GM12878 (cell line): ENCODE data around the gene HNRNPR. TPM values are rescaled to one million over a fixed set of nuclear protein-coding genes. Genes with fewer than 3 reads are reported as not detected.
"Not testable (repeated sequence)": the region's sequence is repeated elsewhere in the genome, so short reads cannot be mapped to it uniquely, and the experiment has no call there.

ENCODE experiments used
- ATAC-seq: fragments of 200-7000 bp; cut with Tn5 transposase; 3 replicates; pipeline ENCODE4 v1.9.1; 2020; ENCODE audit warnings: mild to moderate bottlenecking, moderate library complexity
- BruUV-seq: library from RNA; stranded (reverse); fragments of 400-500 nt; replicated peaks from 2 replicates; lab custom pipeline; 2021; lab: Mats Ljungman, UMichigan
- CTCF ChIA-PET: fragments of 300-600 bp; sonication (Branson Sonifier 250); formaldehyde crosslinking; extraction: SDS; loops from one replicate; lab custom pipeline; 2021; ENCODE audit warnings: inconsistent platforms; lab: Yijun Ruan, JAX
- POLR2A ChIA-PET: fragments of 350-600 bp; formaldehyde crosslinking; extraction: SDS; loops from one replicate; lab custom pipeline; 2021; ENCODE audit warnings: inconsistent platforms; lab: Charles Lee
- RAD21 ChIA-PET: fragments of 300-600 bp; sonication (Branson Sonifier 250); formaldehyde crosslinking; loops from one replicate; lab custom pipeline; 2023; ENCODE audit warnings: antibody characterized with exemption; ENCODE audit not compliant: unreplicated experiment; lab: Charles Lee
- SMC1A ChIA-PET: fragments of 300-600 bp; sonication (Branson Sonifier 250); formaldehyde crosslinking; loops from one replicate; lab custom pipeline; 2023; ENCODE audit not compliant: unreplicated experiment, uncharacterized antibody; lab: Charles Lee
- DNase-seq: peaks from one replicate; pipeline ENCODE4 v3.0.0-alpha.2; 2011; ENCODE audit warnings: low read depth, low spot score
- FAIRE-seq: peaks from 3 replicates; lab custom pipeline; 2011; peaks lifted over from hg19 to GRCh38; lab: Jason Lieb, UNC
- H2AFZ ChIP-seq: 2 replicates; pipeline ENCODE4 v1.6.0; 2011; ENCODE audit warnings: low read depth, low read length, control low read depth; ENCODE audit not compliant: control insufficient read depth
- H3K27ac ChIP-seq: 2 replicates; pipeline ENCODE4 v1.5.1; 2011; ENCODE audit warnings: control low read depth; ENCODE audit not compliant: control insufficient read depth, insufficient read depth
- H3K27me3 ChIP-seq, 2 experiments: replicated peaks in 1 of 2; 2 replicates each; pipeline versions ENCODE4 v1.6.0 to v1.6.1; 2011; ENCODE audit warnings: low read length in 1 of 2; ENCODE audit not compliant: control insufficient read depth in 2 of 2, insufficient read depth in 2 of 2
- H3K36me3 ChIP-seq, 2 experiments: 2 replicates each; pipeline ENCODE4 v1.5.1; 2011; ENCODE audit warnings: low read length in 1 of 2; ENCODE audit not compliant: control insufficient read depth in 2 of 2, insufficient read depth in 2 of 2
- H3K4me1 ChIP-seq: 2 replicates; pipeline ENCODE4 v1.6.1; 2011; ENCODE audit warnings: mild to moderate bottlenecking, low read length, moderate library complexity, mixed read lengths; ENCODE audit not compliant: control insufficient read depth, insufficient read depth
- H3K4me2 ChIP-seq: 2 replicates; pipeline ENCODE4 v1.6.0; 2011; ENCODE audit warnings: control low read depth; ENCODE audit not compliant: control insufficient read depth, insufficient read depth
- H3K4me3 ChIP-seq: fragments of 200-600 bp; sonication (generic); 2 replicates; pipeline ENCODE4 v1.5.1; 2016
- H3K79me2 ChIP-seq: 2 replicates; pipeline ENCODE4 v1.6.0; 2011; ENCODE audit warnings: low read length; ENCODE audit not compliant: control insufficient read depth, insufficient read depth
- H3K9ac ChIP-seq: 2 replicates; pipeline ENCODE4 v1.8.0; 2011; ENCODE audit warnings: low read length, control low read depth, mixed read lengths; ENCODE audit not compliant: control insufficient read depth, insufficient read depth
- H3K9me3 ChIP-seq: replicated peaks from 3 replicates; pipeline ENCODE4 v1.5.1; 2011; ENCODE audit warnings: mild to moderate bottlenecking, low read length; ENCODE audit not compliant: control insufficient read depth, insufficient read depth
- H4K20me1 ChIP-seq: 2 replicates; pipeline ENCODE4 v1.6.0; 2011; ENCODE audit not compliant: control insufficient read depth, insufficient read depth
- BMI1 ChIP-seq: fragments of 450-650 bp; IDR thresholded peaks from 2 replicates; pipeline ENCODE4 v1.6.1; 2016; ENCODE audit warnings: mild to moderate bottlenecking, moderate library complexity, borderline replicate concordance
- EZH2 ChIP-seq: IDR thresholded peaks from 2 replicates; pipeline ENCODE4 v1.6.1; 2012; ENCODE audit warnings: low read depth, mild to moderate bottlenecking, control low read depth, inconsistent platforms, low read length, borderline replicate concordance; ENCODE audit not compliant: control insufficient read depth
- GABPA ChIP-seq: IDR thresholded peaks from 2 replicates; pipeline ENCODE4 v1.6.1; 2014; ENCODE audit warnings: antibody characterized with exemption, low read depth, mild to moderate bottlenecking, inconsistent platforms
- HDAC2 ChIP-seq: fragments of 200-600 bp; sonication (generic); IDR thresholded peaks from 2 replicates; pipeline ENCODE4 v1.6.1; 2017
- PAX5 ChIP-seq: IDR thresholded peaks from 2 replicates; pipeline ENCODE4 v1.6.1; 2011; ENCODE audit warnings: low read depth, low read length, borderline replicate concordance
- RAD51 ChIP-seq: fragments of 450-650 bp; IDR thresholded peaks from 2 replicates; pipeline ENCODE4 v1.6.1; 2016; ENCODE audit warnings: moderate library complexity, mild to moderate bottlenecking, inconsistent platforms
- RFX5 ChIP-seq: IDR thresholded peaks from 2 replicates; pipeline ENCODE4 v1.6.1; 2011; ENCODE audit warnings: low read depth, low read length, improper control_type of control experiment
- SIN3A ChIP-seq: IDR thresholded peaks from 2 replicates; pipeline ENCODE4 v1.6.1; 2012; ENCODE audit warnings: low read depth, low read length, improper control_type of control experiment
- SMAD1 ChIP-seq: fragments of 450-650 bp; IDR thresholded peaks from 2 replicates; pipeline ENCODE4 v1.6.1; 2018; ENCODE audit warnings: mild to moderate bottlenecking, low read depth; ENCODE audit not compliant: partially characterized antibody
- SUZ12 ChIP-seq: fragments of 200-600 bp; sonication (generic); IDR thresholded peaks from one replicate; pipeline ENCODE4 v1.6.1; 2018; ENCODE audit warnings: antibody characterized with exemption, mild to moderate bottlenecking; ENCODE audit not compliant: unreplicated experiment
- YBX1 ChIP-seq: fragments of 450-650 bp; IDR thresholded peaks from 2 replicates; pipeline ENCODE4 v1.6.1; 2016; ENCODE audit warnings: antibody characterized with exemption
- ZBED1 ChIP-seq: IDR thresholded peaks from 2 replicates; pipeline ENCODE4 v1.6.1; 2016; ENCODE audit warnings: borderline replicate concordance
- WGBS: methylation state at CpG from one replicate; pipeline ENCODE4 v1.1.6; 2016; ENCODE audit warnings: low lambda C conversion rate; ENCODE audit not compliant: insufficient replicate concordance, insufficient coverage; ENCODE audit errors: missing lambda C conversion rate; 5-methylcytosine and 5-hydroxymethylcytosine counted together
- in situ Hi-C: fragments of 300-500 bp; cut with MboI; formaldehyde crosslinking; loops from 9 replicates; pipeline ENCODE4 v1.14.3; 2018; ENCODE audit warnings: mixed read lengths
- intact Hi-C: fragments of 100-400 bp; cut with micrococcal nuclease; formaldehyde crosslinking; loops from one replicate; pipeline ENCODE4 v1.14.2; 2022; ENCODE audit not compliant: unreplicated experiment
- polyA plus RNA-seq, 11 experiments: library from polyadenylated mRNA; depleted of rRNA in 4 of 11; unstranded in 6 of 11; stranded (reverse) in 5 of 11; fragments of >200 nt; fragmentation: Nextera tagmentation in 4 of 11; fragmentation: Illumina TruSeq in 1 of 11; extraction: Ambion mirVana in 4 of 11; extraction: Trizol in 1 of 11; gene quantifications; 1 replicate in 1 of 11; 2 replicates in 10 of 11; pipeline versions ENCODE4 v1.2.1 to v1.2.3, GENCODE V29; 2011 to 2016; ENCODE audit warnings: inconsistent platforms in 2 of 11, missing spikeins in 2 of 11, low read depth in 1 of 11
- total RNA-seq, 4 experiments: library from RNA; depleted of rRNA in 3 of 4; stranded (reverse); fragments of >200 nt in 3 of 4; fragmentation: Illumina TruSeq in 1 of 4; extraction: Trizol in 1 of 4; gene quantifications; 2 replicates each; pipeline versions ENCODE4 v1.2.1 to v1.2.3, GENCODE V29; 2013 to 2021
- TF ChIP-seq, protein P1 (sequence below): fragments of 450-650 bp; IDR thresholded peaks from 2 replicates; pipeline ENCODE4 v1.6.1; 2017; ENCODE audit warnings: borderline replicate concordance
- TF ChIP-seq, protein P2 (sequence below), 3 experiments: IDR thresholded peaks in 2 of 3; conservative IDR thresholded peaks in 1 of 3; 2 replicates each; pipeline ENCODE4 v1.5.1; 2011; ENCODE audit warnings: low read depth in 3 of 3, low read length in 3 of 3, mild to moderate bottlenecking in 3 of 3, control low read depth in 2 of 3, moderate library complexity in 2 of 3, inconsistent platforms in 1 of 3, mixed read lengths in 1 of 3; ENCODE audit not compliant: control insufficient read depth in 2 of 3, insufficient read depth in 1 of 3; ENCODE audit errors: extremely low read depth in 1 of 3

HNRNPR gene
- total and polyA plus RNA-seq, 10 of the 15 experiments (the other 5 are each of a cell fraction or from before 2014, with no cell fraction given): 80.5 to 280 (median 218) TPM

DNA sequence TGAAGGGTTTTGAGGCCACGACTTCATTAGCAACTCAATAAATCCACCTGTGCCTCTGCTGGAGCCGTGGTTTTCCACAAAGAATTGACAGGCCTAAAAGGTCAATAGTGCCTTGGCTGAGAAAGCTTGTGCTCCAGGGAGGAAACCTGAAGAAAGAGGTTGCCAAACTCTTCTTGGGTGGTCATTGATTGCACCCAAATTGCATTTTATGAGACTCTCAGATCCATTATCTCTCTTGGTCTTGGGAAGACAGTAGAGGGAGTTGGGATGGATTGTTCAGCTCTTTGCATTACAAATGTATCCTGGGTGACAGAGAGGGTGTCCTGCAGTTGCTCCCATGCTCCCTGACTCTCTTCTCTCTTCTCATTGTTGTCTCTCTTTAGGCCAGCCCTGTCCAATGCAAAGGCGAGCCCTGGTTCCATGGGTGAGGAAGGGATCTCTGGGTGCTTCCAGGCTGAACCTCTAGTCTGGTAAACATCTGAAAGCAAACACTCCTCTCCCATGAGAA, 80.7 kb downstream of the HNRNPR start:
- CTCF ChIA-PET: interaction anchor here (0.6 to 1.9 kb wide), 7 partner anchors 43 to 468 kb away, joined by 3 to 4 read pairs (median 3); no protein-coding TSS in a partner anchor
- WGBS: 0% methylated on average over 3 of the region's 3 CpGs
- in situ Hi-C loops: no loop called here

GRCh38 chr1:23258082-23258481, 86.0 kb downstream of the HNRNPR start:
- FAIRE-seq, RAD21 ChIA-PET, DNase-seq, H4K20me1 ChIP-seq, H3K9ac ChIP-seq, in situ Hi-C loops, H3K9me3 ChIP-seq, H3K27me3 ChIP-seq, intact Hi-C loops, H2AFZ ChIP-seq, ATAC-seq, BruUV-seq, H3K4me2 ChIP-seq, SMC1A ChIA-PET, H3K4me1 ChIP-seq, H3K36me3 ChIP-seq, H3K27ac ChIP-seq, H3K79me2 ChIP-seq, H3K4me3 ChIP-seq, POLR2A ChIA-PET: not testable (repeated sequence)
- CTCF ChIA-PET: interaction anchor here (0.5 kb wide), 1 partner anchor 15 kb away, joined by 3 read pairs; no protein-coding TSS in a partner anchor
- 0% methylated on average over 1 of the region's 2 CpGs for WGBS

More for the DNA sequence above, 80.7 kb downstream of the HNRNPR start:
- BruUV-seq: no TSS peak
- no peaks in the 10 kb centered on the region for H4K20me1 ChIP-seq
- H3K9ac ChIP-seq: no peak overlapping the region
- ChIA-PET SMC1A (interaction anchor here (0.7 to 1.9 kb wide), 3 partner anchors 9 to 286 kb away, joined by 3 to 4 read pairs (median 3); no protein-coding TSS in a partner anchor), RAD21 (no interaction called here)
- H3K36me3 ChIP-seq: no peaks in the 10 kb centered on the region
- FAIRE-seq (no peak), DNase-seq (no peak)
- H2AFZ ChIP-seq: no peak overlapping the region
- no peaks in the 10 kb centered on the region for H3K79me2 ChIP-seq
- no peaks in the 10 kb centered on the region for H3K4me1 ChIP-seq
- TF ChIP-seq YBX1 (no peak), BMI1 (no peak), PAX5 (no peak), SUZ12 (no peak), RFX5 (no peak), EZH2 (no peak), SIN3A (no peak), GABPA (no peak), ZBED1 (no peak), HDAC2 (no peak), SMAD1 (no peak), RAD51 (no peak)
- TF ChIP-seq, protein P1, sequence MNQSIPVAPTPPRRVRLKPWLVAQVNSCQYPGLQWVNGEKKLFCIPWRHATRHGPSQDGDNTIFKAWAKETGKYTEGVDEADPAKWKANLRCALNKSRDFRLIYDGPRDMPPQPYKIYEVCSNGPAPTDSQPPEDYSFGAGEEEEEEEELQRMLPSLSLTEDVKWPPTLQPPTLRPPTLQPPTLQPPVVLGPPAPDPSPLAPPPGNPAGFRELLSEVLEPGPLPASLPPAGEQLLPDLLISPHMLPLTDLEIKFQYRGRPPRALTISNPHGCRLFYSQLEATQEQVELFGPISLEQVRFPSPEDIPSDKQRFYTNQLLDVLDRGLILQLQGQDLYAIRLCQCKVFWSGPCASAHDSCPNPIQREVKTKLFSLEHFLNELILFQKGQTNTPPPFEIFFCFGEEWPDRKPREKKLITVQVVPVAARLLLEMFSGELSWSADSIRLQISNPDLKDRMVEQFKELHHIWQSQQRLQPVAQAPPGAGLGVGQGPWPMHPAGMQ: no peak
- TF ChIP-seq, protein P2, sequence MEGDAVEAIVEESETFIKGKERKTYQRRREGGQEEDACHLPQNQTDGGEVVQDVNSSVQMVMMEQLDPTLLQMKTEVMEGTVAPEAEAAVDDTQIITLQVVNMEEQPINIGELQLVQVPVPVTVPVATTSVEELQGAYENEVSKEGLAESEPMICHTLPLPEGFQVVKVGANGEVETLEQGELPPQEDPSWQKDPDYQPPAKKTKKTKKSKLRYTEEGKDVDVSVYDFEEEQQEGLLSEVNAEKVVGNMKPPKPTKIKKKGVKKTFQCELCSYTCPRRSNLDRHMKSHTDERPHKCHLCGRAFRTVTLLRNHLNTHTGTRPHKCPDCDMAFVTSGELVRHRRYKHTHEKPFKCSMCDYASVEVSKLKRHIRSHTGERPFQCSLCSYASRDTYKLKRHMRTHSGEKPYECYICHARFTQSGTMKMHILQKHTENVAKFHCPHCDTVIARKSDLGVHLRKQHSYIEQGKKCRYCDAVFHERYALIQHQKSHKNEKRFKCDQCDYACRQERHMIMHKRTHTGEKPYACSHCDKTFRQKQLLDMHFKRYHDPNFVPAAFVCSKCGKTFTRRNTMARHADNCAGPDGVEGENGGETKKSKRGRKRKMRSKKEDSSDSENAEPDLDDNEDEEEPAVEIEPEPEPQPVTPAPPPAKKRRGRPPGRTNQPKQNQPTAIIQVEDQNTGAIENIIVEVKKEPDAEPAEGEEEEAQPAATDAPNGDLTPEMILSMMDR (IDR thresholded peaks at IDR 0.05 in 2 of 3, conservative IDR thresholded peaks at IDR 0.05 in 1 of 3; ENCODE audit: control insufficient read depth in 2 of 3, extremely low read depth in 1 of 3, insufficient read depth in 1 of 3, low read depth in 3 of 3, low read length in 3 of 3): no peak
- TF ChIP-seq, all 136 proteins: peak for 0
- H3K4me2 ChIP-seq: no peak overlapping the region
- no peak overlapping the region for H3K4me3 ChIP-seq
- H3K27me3 ChIP-seq: no peaks in the 10 kb centered on the region
- POLR2A ChIA-PET: interaction anchor here (0.6 to 0.7 kb wide), 3 partner anchors 67 to 1218 kb away, joined by 3 to 5 read pairs (median 3); no protein-coding TSS in a partner anchor
- intact Hi-C loops: no loop called here
- H3K27ac ChIP-seq: no peak overlapping the region
- no peak for ATAC-seq
- H3K9me3 ChIP-seq: no peaks in the 10 kb centered on the region
